ENCODE measurements around the gene GPR132. TPM values are rescaled to one million over a fixed set of nuclear protein-coding genes. Genes with fewer than 3 reads are reported as not detected.

GPR132 gene
- total RNA-seq, 1 experiment from 2014 or later = 0.10 TPM

- TF ChIP-seq, protein P1, sequence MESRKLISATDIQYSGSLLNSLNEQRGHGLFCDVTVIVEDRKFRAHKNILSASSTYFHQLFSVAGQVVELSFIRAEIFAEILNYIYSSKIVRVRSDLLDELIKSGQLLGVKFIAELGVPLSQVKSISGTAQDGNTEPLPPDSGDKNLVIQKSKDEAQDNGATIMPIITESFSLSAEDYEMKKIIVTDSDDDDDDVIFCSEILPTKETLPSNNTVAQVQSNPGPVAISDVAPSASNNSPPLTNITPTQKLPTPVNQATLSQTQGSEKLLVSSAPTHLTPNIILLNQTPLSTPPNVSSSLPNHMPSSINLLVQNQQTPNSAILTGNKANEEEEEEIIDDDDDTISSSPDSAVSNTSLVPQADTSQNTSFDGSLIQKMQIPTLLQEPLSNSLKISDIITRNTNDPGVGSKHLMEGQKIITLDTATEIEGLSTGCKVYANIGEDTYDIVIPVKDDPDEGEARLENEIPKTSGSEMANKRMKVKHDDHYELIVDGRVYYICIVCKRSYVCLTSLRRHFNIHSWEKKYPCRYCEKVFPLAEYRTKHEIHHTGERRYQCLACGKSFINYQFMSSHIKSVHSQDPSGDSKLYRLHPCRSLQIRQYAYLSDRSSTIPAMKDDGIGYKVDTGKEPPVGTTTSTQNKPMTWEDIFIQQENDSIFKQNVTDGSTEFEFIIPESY (IDR thresholded peaks at IDR 0.05; ENCODE audit: extremely low read depth, insufficient replicate concordance, low read length) = no peak
- TF ChIP-seq SIN3A (IDR thresholded peaks at IDR 0.05; ENCODE audit: low read depth) (no peak), EZH2phosphoT487 (IDR thresholded peaks at IDR 0.05; ENCODE audit: borderline replicate concordance) (no peak), SRF (IDR thresholded peaks at IDR 0.05; ENCODE audit: low read depth) (no peak), POLR2A (IDR thresholded peaks at IDR 0.05; ENCODE audit: borderline replicate concordance, extremely low read depth, insufficient read depth, insufficient read length) (no peak), ZFX (IDR thresholded peaks at IDR 0.05) (no peak), CEBPB (IDR thresholded peaks at IDR 0.05; ENCODE audit: low read depth) (no peak), EZH2 (IDR thresholded peaks at IDR 0.05) (no peak), ZNF274 (IDR thresholded peaks at IDR 0.05; ENCODE audit: low read depth, low read length) (no peak)
- TF ChIP-seq, protein P2, sequence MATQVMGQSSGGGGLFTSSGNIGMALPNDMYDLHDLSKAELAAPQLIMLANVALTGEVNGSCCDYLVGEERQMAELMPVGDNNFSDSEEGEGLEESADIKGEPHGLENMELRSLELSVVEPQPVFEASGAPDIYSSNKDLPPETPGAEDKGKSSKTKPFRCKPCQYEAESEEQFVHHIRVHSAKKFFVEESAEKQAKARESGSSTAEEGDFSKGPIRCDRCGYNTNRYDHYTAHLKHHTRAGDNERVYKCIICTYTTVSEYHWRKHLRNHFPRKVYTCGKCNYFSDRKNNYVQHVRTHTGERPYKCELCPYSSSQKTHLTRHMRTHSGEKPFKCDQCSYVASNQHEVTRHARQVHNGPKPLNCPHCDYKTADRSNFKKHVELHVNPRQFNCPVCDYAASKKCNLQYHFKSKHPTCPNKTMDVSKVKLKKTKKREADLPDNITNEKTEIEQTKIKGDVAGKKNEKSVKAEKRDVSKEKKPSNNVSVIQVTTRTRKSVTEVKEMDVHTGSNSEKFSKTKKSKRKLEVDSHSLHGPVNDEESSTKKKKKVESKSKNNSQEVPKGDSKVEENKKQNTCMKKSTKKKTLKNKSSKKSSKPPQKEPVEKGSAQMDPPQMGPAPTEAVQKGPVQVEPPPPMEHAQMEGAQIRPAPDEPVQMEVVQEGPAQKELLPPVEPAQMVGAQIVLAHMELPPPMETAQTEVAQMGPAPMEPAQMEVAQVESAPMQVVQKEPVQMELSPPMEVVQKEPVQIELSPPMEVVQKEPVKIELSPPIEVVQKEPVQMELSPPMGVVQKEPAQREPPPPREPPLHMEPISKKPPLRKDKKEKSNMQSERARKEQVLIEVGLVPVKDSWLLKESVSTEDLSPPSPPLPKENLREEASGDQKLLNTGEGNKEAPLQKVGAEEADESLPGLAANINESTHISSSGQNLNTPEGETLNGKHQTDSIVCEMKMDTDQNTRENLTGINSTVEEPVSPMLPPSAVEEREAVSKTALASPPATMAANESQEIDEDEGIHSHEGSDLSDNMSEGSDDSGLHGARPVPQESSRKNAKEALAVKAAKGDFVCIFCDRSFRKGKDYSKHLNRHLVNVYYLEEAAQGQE (IDR thresholded peaks at IDR 0.05; ENCODE audit: low read depth) = no peak
- Histone ChIP-seq H4K20me1 (ENCODE audit: insufficient read depth) (no peaks in the 10 kb centered on the region), H3K27ac (ENCODE audit: low read depth, low read length) (no peak overlapping the region), H3K4me1 (ENCODE audit: control insufficient read depth in 1 of 2, insufficient read depth in 2 of 2, low read length in 2 of 2) (peaks cover 10 to 11% of the 10 kb centered on the region in 2 experiments), H3K9me3 (ENCODE audit: control insufficient read depth in 1 of 2, insufficient read depth in 1 of 2, low read depth in 1 of 2, low read length in 2 of 2) (no peaks in the 10 kb centered on the region), H3K27me3 (ENCODE audit: insufficient read depth, low read length) (no peaks in the 10 kb centered on the region), H3K4me2 (ENCODE audit: low read length) (no peak overlapping the region), H2AFZ (ENCODE audit: low read depth, low read length, poor library complexity, severe bottlenecking) (no peak overlapping the region), H3K36me3 (ENCODE audit: control insufficient read depth in 1 of 2, insufficient read depth in 2 of 2, low read length in 2 of 2) (no peaks in the 10 kb centered on the region), H3K79me2 (ENCODE audit: insufficient read depth, low read length) (no peaks in the 10 kb centered on the region), H3K4me3 (replicated peaks in 1 of 2; ENCODE audit: low read depth in 1 of 2, low read length in 2 of 2) (no peak overlapping the region), H3K9ac (ENCODE audit: low read length) (no peak overlapping the region), H3K9me2 (ENCODE audit: insufficient read depth) (no peaks in the 10 kb centered on the region)
- no TSS peak for BruUV-seq (replicated peaks)
- intact Hi-C loops (cut with micrococcal nuclease) = no loop called here
- ChIA-PET RAD21 (ENCODE audit: low non-redundant PET in 1 of 2, low total read pairs in 2 of 2, uncharacterized antibody in 2 of 2, unreplicated experiment in 2 of 2) (no interaction called here), CTCF (no interaction called here), POLR2A (no interaction called here)
- ATAC-seq = no peak
- no peak for DNase-seq (ENCODE audit: low read depth, low spot score)
These were observed 13.1 kb downstream of the GPR132 start for GRCh38 chr14:105052110-105052458.
